ES-I3 (cell line): ENCODE results near the gene NECTIN3.

ENCODE experiments used
- H3K36me3 ChIP-seq: 2 replicates; pipeline ENCODE4 v1.6.1; 2013; ENCODE audit warnings: mild to moderate bottlenecking, low read length, control low read depth, moderate library complexity; ENCODE audit not compliant: insufficient read depth
- H3K4me1 ChIP-seq: 2 replicates; pipeline ENCODE4 v1.6.1; 2013; ENCODE audit warnings: mild to moderate bottlenecking, control low read depth, low read length; ENCODE audit not compliant: insufficient read depth
- H3K9ac ChIP-seq: 2 replicates; pipeline ENCODE4 v1.6.1; 2013; ENCODE audit warnings: low read depth, mild to moderate bottlenecking, low read length, moderate library complexity
- H3K9me3 ChIP-seq: 2 replicates; pipeline ENCODE4 v1.6.1; 2013; ENCODE audit warnings: mild to moderate bottlenecking, low read length, moderate library complexity; ENCODE audit not compliant: control insufficient read depth, insufficient read depth

Gene NECTIN3

GRCh38 chr3:111107662-111108035 lies 36.0 kb downstream of the NECTIN3 start:
- no peaks in the 10 kb centered on the region for H3K9me3 ChIP-seq
- H3K4me1 ChIP-seq = peaks cover 21% of the 10 kb centered on the region
- no peak overlapping the region for H3K9ac ChIP-seq
- H3K36me3 ChIP-seq = no peaks in the 10 kb centered on the region

GRCh38 chr3:111112913-111113312 lies 41.3 kb downstream of the NECTIN3 start:
- peaks cover 12% of the 10 kb centered on the region for H3K4me1 ChIP-seq

GRCh38 chr3:111128884-111129283 lies 57.3 kb downstream of the NECTIN3 start:
- H3K36me3 ChIP-seq = peaks cover 7% of the 10 kb centered on the region
- no peaks in the 10 kb centered on the region for H3K9me3 ChIP-seq
- peaks cover 8% of the 10 kb centered on the region; the same call in 1 of the 2 replicates for H3K4me1 ChIP-seq
- H3K9ac ChIP-seq = no peak overlapping the region

More at GRCh38 chr3:111112913-111113312, 41.3 kb downstream of the NECTIN3 start:
- Histone ChIP-seq H3K9ac (no peak overlapping the region), H3K9me3 (no peaks in the 10 kb centered on the region), H3K36me3 (no peaks in the 10 kb centered on the region)

- Histone ChIP-seq H3K9me3 (no peaks in the 10 kb centered on the region), H3K36me3 (peaks cover 7% of the 10 kb centered on the region), H3K4me1 (peaks cover 8% of the 10 kb centered on the region; the same call in 1 of the 2 replicates), H3K9ac (no peak overlapping the region)
Measured at GRCh38 chr3:111130827-111131226, 59.2 kb downstream of the NECTIN3 start.

- Histone ChIP-seq H3K9me3 (no peaks in the 10 kb centered on the region), H3K4me1 (no peaks in the 10 kb centered on the region), H3K36me3 (peaks cover 4% of the 10 kb centered on the region; the same call in 1 of the 2 replicates), H3K9ac (no peak overlapping the region)
Measured at GRCh38 chr3:111134302-111134701, 62.7 kb downstream of the NECTIN3 start.

GRCh38 chr3:111151438-111151837 lies 79.8 kb downstream of the NECTIN3 start:
- Histone ChIP-seq H3K36me3 (no peaks in the 10 kb centered on the region), H3K9ac (no peak overlapping the region), H3K4me1 (peaks cover 6% of the 10 kb centered on the region; the same call in 1 of the 2 replicates), H3K9me3 (no peaks in the 10 kb centered on the region)

GRCh38 chr3:111152496-111152895 lies 80.9 kb downstream of the NECTIN3 start:
- H3K9me3 ChIP-seq = no peaks in the 10 kb centered on the region
- H3K4me1 ChIP-seq = peaks cover 6% of the 10 kb centered on the region; the same call in 1 of the 2 replicates
- H3K36me3 ChIP-seq = no peaks in the 10 kb centered on the region
- no peak overlapping the region for H3K9ac ChIP-seq

- Histone ChIP-seq H3K9me3 (no peaks in the 10 kb centered on the region), H3K36me3 (no peaks in the 10 kb centered on the region), H3K9ac (no peak overlapping the region), H3K4me1 (peaks cover 6% of the 10 kb centered on the region; the same call in 1 of the 2 replicates)
Measured at GRCh38 chr3:111156517-111156916, 84.9 kb downstream of the NECTIN3 start.

- no peaks in the 10 kb centered on the region for H3K4me1 ChIP-seq
- H3K36me3 ChIP-seq = no peaks in the 10 kb centered on the region; the same call in 1 of the 2 replicates
- no peak overlapping the region for H3K9ac ChIP-seq
Measured at GRCh38 chr3:111159391-111159790, 87.8 kb downstream of the NECTIN3 start.

GRCh38 chr3:111164621-111165020 lies 93.0 kb downstream of the NECTIN3 start:
- Histone ChIP-seq H3K4me1 (no peaks in the 10 kb centered on the region), H3K36me3 (no peaks in the 10 kb centered on the region; the same call in 1 of the 2 replicates), H3K9ac (no peak overlapping the region), H3K9me3 (no peaks in the 10 kb centered on the region)

More at GRCh38 chr3:111159391-111159790, 87.8 kb downstream of the NECTIN3 start:
- H3K9me3 ChIP-seq = no peaks in the 10 kb centered on the region

- Histone ChIP-seq H3K9ac (no peak overlapping the region), H3K36me3 (no peaks in the 10 kb centered on the region; the same call in 1 of the 2 replicates), H3K9me3 (no peaks in the 10 kb centered on the region)
Measured at GRCh38 chr3:111165411-111165810, 93.8 kb downstream of the NECTIN3 start.

GRCh38 chr3:111173328-111173900 lies 101.8 kb downstream of the NECTIN3 start:
- H3K36me3 ChIP-seq = peaks cover 7% of the 10 kb centered on the region
- no peaks in the 10 kb centered on the region for H3K4me1 ChIP-seq
- no peak overlapping the region for H3K9ac ChIP-seq
- no peaks in the 10 kb centered on the region for H3K9me3 ChIP-seq

More at GRCh38 chr3:111165411-111165810, 93.8 kb downstream of the NECTIN3 start:
- no peaks in the 10 kb centered on the region for H3K4me1 ChIP-seq

- Histone ChIP-seq H3K4me1 (no peaks in the 10 kb centered on the region), H3K36me3 (peaks cover 7% of the 10 kb centered on the region), H3K9me3 (no peaks in the 10 kb centered on the region), H3K9ac (no peak overlapping the region)
Measured at GRCh38 chr3:111173906-111174305, 102.3 kb downstream of the NECTIN3 start.

- H3K9me3 ChIP-seq = no peaks in the 10 kb centered on the region
- H3K4me1 ChIP-seq = no peaks in the 10 kb centered on the region; the same call in 1 of the 2 replicates
- H3K36me3 ChIP-seq = peaks cover 12% of the 10 kb centered on the region; the same call in 1 of the 2 replicates
- no peak overlapping the region for H3K9ac ChIP-seq
Measured at GRCh38 chr3:111190518-111190917, 118.9 kb downstream of the NECTIN3 start.

GRCh38 chr3:111193472-111193871 lies 121.9 kb downstream of the NECTIN3 start:
- no peaks in the 10 kb centered on the region; the same call in 1 of the 2 replicates for H3K4me1 ChIP-seq
- no peak overlapping the region for H3K9ac ChIP-seq
- H3K36me3 ChIP-seq = peaks cover 12% of the 10 kb centered on the region; the same call in 1 of the 2 replicates
- no peaks in the 10 kb centered on the region for H3K9me3 ChIP-seq
